CD4-positive, alpha-beta T cell treated with Interleukin-17A for 1 hour (primary cell): ENCODE measurements around the gene ABCC1.
A peak's percentile ranks its signal among the peaks of the same experiment; 100 is the strongest.
"Not testable (repeated sequence)": the region's sequence is repeated elsewhere in the genome, so short reads cannot be mapped to it uniquely, and the experiment has no call there.

Experiments used
- DNase-seq: peaks from one replicate; pipeline ENCODE4 v3.0.0-alpha.2; 2020

Gene ABCC1

DNA sequence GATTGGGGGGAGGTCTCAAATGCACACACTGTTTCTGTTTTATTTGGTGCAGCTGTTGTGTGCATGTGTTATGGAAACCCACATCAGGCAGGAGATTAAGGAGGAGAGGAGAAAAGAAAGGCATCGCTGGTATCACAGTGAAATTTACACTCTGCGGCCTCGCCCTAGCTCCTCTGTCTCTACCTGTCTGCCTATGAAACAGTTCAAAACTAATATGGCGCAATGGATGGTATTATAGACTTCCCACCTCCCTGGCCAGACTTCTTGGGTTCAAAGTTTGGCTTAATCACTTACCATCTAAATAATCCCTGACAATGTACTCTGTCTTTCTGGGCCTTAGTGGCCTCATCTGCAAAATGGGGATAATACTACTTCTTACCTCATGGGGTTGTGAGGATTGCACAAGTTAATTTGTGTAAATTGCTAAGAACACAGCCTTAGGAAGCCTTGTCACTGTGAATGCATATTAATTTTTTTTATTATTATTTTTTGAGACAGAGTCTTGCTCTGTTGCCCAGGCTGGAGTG is 1.4 kb upstream of the ABCC1 start:
- no peak for DNase-seq

DNA sequence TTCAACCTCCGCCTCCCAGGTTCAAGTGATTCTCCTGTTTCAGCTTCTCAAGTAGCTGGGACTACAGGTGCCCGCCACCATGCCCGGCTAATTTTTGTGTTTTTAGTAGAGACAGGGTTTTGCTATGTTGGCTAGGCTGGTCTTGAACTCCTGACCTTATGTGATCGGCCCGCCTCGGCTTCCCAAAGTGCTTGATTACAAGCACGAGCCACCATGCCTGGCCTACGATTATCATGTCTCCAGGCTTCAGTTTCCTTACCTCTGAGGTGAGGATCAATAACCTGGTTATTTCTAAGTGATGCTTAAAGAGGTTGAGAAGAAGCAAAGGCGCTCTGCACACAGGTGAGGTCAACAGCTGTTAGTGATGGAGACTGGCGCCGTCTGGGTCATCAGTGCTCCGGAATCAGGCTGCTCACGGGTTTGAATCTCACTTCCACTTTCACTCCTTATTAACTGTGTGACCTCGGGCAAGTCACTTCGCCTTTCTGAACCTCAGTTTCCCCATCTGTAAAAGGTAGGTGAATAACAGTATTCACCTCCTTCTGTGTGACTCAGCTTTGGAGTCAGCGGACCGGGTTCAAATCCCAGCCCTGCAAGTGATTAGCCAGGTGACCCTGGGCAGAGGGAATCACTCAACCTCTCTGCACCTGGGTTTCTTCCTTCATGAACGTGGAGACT is 745 bp upstream of the ABCC1 start:
- DNase-seq = peak; percentile 33

DNA sequence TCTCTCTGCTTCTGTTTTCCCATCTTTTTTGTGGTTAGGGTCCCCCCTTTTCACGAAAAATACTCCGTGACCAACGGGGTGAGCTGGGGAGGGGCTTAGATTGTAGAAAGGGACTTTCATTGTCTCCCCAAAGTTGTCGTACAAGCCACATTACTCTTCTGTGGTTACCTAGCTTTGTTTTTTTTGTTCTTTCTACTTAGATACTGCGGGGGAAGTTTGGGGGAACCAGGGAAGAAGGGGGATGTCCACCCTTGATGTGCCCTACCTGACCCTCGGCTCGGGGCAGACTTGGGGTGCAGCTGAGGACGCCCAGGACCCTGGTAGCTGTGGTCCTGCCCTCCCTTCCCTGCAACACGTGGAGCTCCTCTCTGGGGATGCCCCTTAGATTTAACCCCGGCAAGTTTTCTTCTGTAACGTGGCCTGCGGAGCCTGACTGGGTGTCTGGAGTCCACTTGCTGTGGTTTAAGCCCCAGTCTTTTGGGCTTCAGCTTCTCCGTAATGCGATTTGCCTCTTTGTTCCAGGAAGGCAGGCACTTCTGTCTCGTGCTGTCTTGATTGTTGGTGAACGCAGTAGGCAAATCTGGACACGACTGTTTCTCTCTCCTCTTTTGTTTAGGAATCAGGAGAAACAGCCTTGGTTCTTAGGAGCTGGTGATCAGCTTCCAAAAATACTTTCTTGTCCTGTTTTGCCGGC is 892 bp downstream of the ABCC1 start:
- peak; percentile 75 for DNase-seq

DNA sequence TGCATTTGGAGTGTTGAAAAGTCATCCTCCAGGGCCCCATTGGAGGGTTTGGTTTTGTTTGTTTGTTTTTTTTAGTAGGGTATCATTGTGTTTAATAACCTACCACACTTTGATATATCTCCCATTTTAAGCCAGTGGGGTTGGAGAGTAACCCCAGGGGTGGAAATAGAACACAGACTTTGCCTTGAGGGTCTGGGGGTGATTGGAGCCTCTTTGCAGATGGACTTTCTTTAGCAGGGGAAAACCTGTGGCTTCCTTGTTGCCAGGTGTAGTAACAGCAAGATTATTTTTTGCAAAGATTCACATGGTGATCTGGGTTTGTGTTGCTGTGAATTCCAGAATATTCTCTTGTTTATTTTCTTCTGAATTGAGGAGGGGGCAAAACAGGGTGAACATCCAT is 1.5 kb downstream of the ABCC1 start:
- no peak for DNase-seq

DNA sequence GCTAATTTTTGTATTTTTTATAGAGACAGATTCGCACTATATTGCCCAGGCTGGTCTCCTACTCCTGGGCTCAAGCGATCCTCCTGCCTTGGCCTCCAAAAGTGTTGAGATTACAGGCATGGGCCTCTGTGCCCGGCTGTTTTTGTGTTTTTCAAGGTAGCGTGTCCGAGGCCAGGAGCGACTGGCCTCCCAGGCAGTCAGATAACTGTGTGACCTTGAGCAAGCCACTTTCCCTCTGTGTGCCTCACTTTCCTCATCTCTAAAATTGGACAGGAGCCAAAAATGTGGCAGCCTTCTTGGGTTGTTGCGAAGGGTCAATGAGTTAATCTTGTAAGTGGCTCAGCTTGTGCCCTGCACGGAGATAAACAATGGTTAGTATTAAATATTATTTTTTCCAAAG is 2.4 kb downstream of the ABCC1 start:
- no peak for DNase-seq

DNA sequence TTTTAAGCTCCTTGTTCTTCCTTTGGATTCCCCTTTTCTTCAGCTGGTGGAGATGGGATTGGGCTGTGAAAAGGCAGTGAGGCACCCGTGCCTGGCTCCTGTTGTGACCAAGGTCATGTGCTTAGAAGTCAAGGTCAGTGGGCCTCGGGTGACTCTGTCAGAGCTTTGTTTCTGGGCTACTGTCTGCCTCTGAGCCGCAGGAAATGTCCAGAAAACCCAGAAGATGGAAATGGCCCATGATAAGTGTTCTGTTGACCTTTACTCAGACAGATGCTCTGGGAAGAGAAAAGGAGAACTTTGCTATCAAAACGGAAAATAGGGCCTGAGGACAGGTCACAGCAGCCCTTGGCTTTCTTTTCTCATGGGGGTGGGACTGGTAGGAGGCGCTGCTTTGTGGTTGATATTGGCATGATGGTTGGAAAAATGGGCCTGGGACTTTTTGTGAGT is 2.9 kb downstream of the ABCC1 start:
- DNase-seq = peak; percentile 35

DNA sequence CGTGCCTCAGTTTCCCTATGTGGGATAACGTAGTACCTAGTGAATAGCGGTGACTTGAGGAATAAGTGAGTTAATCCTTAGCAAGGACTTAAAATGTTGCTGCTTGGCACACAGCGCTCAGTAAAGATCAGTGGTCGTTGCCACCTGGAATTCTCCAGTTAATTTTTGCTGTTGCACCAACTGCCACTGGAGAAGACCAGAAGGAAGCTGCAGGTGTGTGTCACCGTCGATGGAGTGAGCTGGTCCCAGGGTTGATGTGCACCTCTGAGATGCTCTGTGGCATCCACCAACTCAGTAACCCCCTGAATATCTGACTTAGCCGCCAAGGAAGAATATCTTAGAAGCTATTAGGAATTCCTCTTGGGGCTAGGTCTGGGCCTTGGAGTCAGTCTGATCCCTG is 4.1 kb downstream of the ABCC1 start:
- DNase-seq = no peak

DNA sequence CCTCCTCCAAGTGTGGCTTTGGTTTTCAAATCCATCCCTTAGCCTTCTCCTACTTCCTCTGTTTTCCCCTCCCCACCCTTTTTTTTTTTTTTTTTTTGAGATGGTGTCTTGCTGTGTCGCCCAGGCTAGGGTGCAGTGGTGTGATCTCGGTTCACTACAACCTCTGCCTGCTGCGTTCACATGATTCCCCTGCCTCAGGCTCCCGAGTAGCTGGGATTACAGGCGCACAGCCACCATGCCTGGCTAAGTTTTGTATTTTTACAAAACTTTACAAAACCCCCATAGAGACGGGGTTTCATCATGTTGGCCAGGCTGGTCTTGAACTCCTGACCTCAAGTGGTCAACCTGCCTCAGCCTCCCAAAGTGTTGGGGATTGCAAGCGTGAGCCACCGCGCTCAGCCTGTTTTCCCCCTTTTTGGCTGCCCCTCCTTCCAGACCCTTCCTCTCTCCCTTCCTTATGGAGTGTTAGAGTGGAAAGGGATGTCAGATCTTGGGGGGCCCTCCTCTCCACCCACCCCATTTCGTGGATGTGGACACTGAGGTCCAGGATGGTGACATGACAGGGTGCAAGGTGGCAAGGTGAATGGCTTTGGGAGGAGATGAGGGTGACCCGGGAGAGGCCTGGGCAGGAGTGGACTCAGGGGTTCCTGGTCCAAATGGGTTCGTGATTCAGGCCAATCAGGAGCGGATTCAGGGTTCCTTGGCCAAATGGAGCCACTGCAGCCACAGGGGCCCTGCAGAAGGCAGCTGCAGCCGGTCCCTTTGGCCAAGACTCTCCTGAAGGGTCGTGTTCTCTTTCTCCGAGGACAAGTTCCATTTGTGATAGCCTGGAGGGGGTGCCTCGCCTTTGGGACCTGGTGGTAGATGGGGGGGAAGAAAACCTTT is 4.8 kb downstream of the ABCC1 start:
- no peak for DNase-seq

DNA sequence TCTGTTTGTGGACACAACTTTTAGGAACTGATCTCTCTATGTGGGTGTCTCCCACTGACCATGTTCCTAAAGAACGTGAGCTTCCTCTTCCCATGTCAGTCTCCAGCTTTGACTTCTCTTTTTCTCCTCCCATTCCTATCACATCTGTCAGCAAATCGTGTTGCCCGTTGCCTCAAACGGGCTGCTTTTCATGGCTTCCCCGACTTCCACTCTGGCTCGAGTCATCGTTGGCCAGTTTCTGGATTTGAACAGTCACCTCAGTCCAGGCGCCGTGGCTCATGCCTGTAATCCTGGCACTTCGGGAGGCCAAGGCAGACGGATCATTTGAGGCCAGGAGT is 5.4 kb downstream of the ABCC1 start:
- no peak for DNase-seq

DNA sequence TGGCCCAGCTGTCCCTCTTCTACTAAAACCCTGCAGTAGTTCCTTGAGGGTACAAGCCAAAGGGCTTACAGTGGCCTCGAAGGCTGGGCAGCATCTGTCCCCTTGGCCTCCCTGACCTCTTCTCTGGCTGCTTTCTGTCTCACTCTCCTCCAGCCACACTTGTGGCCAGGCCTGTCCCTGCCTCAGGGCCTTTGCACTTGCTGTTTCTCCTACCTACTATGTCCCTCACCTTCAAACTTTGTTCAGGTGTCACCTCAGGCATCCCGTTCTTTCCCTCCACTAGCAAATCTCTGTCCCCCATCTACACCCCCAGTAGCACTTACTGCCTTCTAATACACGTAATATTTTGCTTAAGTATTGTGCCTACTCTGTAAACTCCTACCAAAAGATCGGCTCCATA is 6.0 kb downstream of the ABCC1 start:
- no peak for DNase-seq

DNA sequence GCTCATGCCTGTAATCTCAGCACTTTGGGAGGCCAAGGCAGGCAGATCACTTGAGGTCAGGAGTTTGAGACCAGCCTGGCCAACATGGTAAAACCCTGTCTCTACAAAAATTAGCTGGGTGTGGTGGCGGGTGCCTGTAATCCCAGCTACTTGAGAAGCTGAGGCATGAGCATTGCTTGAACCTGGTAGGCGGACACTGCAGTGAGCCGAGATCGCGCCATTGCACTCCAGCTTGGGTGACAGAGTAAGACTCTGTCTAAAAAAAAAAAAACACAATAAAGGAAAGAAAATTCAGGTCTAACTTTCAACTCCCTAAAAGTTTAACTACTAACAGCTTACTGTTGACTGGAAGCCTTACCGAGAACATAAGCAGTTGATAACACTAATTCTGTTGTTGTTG is 6.7 kb downstream of the ABCC1 start:
- not testable (repeated sequence) for DNase-seq

DNA sequence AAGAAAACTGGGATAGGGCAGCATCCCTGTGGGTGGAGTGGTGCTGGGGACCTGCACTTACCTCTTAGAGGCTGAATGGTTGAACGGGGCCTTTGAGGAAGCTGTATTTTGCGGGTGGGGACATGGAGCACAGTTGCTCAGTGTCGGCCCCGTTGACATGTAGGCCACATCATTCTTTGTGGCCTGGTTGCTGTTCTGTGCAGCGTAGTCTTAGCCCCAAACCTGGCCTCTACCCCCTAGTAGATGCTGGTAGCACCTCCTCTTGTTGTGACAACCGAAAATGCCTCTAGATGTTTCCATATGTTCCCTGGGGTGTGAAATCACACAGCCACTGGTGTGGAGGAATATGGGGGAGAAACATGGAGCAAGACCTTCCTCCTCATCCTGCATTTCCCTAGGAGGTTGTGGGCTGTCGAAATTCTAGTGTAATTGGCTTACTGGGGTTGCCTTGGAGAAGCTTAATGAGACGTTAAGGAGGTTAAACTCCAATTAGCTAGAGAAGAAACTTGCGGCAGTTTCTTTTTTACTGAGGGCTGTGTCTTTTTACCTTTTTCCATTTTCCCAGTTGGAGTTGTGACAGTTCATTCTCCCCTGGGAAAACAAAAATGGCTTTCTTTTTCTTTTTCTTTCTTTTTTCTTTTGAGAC is 9.4 kb downstream of the ABCC1 start:
- no peak for DNase-seq

DNA sequence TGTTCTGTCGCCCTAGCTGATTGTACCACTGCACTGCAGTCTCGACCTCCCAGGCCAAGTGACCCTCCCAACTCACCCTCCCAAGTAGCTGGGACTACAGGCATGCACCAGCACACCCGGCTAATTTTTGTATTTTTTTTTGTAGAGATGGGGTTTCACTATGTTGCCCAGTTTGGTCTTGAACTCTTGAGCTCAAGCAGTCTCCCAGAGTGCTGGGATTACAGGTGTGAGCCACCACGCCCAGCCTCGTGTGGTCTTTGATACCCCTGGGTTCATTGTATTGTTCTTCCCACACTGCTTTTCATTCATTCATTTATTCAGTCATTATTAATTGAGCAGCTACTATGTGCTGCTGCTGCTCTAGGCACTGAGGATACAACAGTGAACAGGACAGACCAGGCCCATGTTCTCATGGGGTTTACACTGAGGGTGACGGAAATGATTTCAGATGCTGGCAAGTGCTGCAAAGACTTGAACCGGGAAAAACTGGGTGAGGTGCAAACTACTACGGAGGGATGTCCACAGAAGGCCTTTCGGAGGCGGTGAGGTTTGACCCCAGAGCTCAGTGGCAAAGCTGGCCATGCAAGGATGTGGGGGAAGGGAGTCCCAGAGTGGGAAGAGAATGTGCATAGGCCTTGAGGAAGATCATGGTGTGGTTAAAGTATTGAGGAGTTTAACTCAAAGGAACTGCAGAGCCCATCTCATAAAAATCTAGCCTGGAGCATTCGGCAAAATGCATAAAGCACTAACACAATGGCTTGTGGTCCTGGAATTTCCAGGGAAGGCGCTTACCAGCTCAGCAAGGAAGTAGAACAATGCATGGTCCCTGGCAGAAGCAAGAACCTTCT is 10.9 kb downstream of the ABCC1 start:
- DNase-seq = peak; percentile 27

DNA sequence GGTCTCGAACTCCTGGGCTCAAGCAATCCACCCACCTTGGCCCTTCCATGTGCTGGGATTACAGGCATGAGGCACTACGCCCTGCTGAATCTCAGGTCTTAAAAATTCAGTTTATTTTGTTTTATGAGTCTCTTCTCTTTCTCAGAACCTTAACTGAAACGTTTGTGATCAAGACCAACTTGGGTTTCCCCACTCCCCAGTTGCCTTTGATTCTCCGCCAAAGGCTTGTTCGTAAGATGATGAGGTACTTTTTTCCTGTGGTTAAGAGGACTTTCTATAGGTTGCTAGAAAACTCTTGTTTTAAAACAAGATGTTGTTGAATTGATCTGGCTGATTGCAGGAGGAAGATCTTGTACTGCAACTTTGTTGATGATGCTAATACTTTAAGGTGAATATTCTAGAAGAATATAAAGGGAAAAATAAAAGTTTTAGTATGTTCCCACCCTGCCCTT is 11.7 kb downstream of the ABCC1 start:
- peak; percentile 91 for DNase-seq

DNA sequence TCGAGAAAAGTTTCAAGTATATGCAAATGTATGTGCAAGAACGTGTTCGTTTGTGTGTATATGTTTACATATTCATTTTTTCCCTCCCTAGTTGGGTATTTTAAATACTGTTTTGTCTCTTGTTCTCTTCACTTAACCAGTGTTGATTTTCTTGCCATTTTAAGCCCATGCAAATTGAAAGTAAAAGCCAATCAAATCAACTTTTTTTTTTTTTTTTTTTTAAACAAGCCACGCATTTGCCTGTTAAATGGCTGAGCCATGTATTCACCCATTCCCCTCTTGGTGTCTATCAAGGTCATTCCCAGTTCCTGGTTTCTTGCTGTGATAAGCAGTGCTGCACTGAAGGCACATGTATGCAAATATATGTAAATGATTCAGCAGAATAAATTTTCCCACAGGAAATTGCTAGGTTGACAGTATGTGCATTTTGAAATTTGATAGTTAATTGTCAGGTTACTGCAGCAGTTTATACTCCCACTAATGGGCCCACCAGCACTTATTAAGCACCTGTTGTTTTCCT is 12.2 kb downstream of the ABCC1 start:
- no peak for DNase-seq

DNA sequence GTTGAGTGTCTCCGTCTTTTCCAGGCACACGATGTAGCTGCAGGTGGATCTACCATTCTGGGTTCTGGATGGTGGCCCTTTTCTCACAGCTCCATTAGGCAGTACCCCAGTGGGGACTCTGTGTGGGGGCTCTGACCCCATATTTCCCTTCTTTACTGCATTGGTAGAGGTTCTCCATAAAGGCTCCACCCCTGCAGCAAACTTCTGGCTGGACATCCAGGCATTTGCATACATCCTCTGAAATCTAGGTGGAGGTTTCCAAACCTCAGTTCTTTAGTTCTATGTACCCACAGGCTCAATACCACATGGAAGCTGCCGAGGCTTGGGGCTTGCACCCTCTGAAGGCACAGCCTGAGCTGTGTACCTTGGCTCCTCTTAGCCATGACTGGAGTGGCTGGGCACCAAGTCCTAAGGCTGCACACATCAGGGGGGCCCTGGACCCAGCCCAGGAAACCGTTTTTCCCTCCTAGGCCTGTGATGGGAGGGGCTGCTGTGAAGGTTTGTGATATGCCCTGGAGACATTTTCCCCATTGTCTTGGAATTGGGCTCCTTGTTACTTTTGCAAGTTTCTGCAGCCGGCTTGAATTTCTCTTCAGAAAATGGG is 14.0 kb downstream of the ABCC1 start:
- DNase-seq = no peak

DNA sequence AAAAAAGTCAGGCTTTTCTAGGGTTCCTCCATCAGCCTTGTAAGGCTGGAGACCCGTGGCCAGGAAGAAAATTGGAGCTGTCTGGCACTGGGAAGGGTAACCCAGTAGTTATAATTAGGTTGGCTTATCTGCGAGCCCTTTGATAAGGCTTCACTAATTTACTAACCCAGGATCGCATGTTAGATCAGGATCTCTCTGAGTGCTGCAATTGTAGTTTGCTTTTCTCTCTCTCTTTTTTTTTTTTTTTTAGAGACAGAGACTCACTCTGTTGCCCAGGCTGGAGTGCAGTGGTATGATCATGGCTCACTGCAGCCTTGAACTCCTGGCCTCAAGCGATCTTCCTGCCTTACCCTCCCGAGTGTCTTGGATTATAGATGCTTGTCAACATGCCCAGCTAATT is 17.0 kb downstream of the ABCC1 start:
- no peak for DNase-seq

DNA sequence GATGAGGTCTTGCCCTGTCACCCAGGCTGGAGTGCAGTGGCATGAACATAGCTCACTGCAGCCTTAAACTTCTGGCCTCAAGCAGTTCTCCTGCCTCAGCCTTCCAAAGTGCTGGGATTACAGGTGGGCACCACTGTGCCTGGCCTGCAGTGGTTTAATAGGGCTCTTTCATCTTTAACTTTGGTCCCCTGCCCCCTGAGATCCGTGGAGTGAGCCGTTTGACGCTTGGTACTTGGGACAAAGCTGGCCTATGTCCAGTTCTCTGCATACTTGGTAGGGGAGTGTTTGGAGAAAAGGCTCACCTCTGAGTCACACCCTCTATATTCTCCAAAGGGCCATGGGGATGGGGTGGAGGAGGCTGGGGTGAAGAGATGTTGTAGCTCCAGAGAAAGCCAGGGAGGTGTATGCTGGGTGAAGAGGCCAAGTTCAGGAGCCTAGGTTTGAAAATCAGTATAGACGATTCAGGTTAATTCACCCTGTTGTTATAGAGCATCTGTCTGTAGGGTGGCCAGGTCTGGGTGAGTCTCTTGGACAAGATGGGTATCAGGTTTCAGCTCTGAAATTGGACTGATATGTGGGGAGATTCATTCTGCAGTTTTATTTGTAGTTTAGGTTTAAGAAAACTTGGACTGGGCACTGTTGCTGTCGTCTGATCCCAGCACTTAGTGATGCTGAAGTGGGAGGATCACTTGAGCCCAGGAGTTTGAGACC is 17.6 kb downstream of the ABCC1 start:
- no peak for DNase-seq

DNA sequence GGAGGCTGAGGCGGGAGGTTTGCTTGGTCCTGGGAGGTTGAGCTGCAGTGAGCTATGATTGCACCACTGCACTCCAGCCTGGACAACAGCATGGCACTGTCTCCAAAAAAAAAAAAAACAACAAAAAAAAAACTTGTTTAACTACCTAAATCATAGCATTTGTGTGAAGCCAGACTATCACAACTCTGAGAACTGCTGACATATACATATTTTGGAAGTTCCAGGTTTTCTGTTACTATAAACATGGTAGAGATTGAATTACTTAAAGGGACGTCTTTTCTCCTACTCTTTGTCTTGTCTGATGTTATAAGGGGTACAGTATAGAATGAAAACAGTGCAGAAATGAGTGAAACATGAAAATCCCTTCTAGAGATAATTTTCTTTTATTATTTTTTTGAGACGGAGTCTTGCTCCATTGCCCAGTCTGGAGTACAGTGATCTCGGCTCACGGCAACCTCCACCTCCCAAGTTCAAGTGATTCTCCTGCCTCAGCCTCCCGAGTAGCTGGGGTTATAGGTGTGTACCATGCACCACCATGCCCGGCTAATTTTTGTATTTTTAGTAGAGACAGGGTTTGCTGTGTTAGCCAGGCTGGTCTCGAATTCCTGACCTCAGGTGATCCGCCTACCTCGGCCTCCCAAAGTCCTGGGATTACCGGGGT is 18.4 kb downstream of the ABCC1 start:
- no peak for DNase-seq

DNA sequence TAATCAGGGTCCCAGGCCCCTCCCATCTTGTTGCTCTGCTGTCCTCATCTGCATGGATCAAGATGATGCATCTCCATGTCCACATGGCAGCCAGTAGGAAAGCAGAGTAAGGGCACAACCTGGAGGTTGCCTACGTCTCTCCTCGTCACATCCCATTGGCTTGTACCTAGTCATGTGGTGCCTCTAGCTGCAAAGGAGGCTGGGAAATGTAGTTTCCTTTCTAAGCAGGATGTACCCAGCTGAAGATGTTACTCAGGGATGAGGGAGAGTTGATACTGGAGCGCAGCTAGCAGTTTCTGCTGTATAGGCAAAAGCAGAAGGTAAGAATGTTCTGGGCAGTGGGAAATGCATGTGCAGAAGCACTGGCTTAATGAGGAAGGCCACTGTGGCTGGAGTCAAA is 20.8 kb downstream of the ABCC1 start:
- DNase-seq = no peak
